SIG-M5 treated with dmso at 0.1 percent for 504 hours (cell line): ENCODE measurements around the gene DSPP.

ENCODE experiments used
- DNase-seq: peaks from one replicate; lab custom pipeline; 2025; ENCODE audit not compliant: unreplicated experiment; lab: John Stamatoyannopoulos, UW

The DSPP gene

DNA sequence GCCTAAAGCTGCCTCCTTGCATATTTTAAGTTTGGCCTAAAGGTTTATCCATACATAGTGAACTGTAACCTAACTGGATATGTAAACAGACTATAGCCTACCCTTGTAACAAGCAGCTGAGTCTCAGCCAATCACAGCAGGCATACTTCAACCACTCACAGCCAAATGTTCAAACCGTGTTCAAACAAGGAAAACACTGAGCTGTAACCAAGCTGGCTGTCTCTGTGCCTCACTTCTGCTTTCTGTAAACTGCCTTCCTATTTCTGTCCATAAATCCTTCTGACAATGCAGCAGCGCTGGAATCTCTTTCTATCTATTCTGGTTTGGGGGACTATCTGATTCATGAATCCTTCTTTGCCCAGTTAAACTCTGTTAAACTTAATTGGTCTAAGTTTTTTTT is 16.4 kb downstream of the DSPP start:
- DNase-seq: peak; percentile 17

DNA sequence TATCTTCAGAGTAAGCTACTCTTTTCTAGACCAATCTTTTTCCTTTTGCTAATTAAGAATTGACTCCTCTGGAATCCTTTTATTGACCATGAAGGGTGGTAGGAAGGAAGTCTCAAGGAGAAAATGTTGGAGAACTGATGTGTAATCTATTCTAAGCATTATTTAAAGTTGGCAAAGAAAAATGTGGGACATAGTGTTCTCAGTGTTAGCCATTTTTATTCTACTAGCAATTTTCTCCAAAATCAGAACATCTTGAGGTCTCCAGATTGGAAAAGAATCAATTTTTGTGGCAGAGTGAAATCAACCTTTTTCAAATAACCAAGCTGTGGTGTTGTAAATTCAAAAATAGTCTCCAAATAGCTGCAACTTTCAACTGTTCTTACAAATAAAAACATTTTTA is 23.3 kb downstream of the DSPP start:
- DNase-seq: no peak

DNA sequence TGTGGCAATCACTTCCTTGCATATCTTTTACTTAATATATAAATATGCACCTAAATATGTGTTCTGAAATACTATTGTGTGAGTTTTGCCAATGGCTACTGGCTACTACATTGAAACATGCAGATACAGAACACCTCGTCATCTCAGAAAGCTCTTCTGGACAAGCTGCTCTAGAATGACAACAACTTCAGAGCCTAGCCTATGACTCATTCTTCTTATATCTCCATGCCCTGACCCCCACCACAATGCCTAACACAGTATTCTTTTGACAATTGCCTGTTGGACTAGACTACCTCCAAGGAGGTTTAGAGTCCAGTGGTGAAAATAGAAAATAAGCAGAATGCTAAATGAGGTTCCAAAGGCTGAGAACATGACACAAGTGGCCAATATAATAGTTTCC is 24.1 kb downstream of the DSPP start:
- no peak for DNase-seq

DNA sequence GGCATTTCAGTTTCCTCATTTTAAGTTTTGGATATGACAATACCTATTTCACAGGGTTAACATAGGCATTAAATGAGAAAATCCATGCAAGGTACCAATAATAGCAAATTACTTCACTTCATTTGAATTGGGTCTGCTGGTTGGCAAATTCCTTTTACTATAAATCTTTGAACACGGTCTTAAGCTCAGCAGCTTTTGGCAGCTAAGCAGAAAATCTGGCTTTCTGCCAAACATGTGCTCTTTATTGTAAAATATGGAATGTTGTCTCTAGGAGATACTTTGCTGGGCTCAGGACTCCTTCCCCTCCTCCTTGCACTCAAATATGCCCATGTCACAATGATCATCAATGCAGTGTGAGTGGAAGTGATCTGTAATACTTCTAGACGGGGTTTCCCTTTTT is 24.9 kb downstream of the DSPP start:
- DNase-seq: no peak

GRCh38 chr4:87644286-87644685 is 36.0 kb downstream of the DSPP start:
- DNase-seq: no peak

DNA sequence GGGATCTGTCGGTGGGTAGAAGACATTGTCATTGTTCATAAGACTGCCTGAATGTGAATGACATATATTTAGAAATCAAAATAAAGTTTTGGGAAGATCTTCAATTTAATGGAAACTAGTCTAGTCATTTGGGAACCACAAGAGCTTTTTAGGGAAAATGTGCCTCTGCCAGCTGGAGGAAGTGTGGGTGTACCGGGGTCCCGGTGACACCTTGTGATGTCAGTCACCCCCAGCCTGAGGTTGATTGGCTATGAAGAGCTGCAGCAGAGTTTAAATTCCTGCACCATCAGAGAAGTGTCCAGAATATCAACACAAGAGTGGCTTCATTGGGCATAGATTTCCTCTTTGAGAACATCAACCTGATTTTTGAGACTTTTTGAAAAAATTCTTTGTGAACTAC is 41.7 kb downstream of the DSPP start, which contains the start of gene DMP1:
TSS of gene DMP1 (plus strand) at position 301 of the 400 bp plus-strand sequence. CDS start 6,213 bp downstream, outside the sequence.
- no peak for DNase-seq

- DNase-seq: no peak
Observed at GRCh38 chr4:87650938-87651337, 42.6 kb downstream of the DSPP start.

- DNase-seq: no peak
Observed at GRCh38 chr4:87651941-87652340, 43.6 kb downstream of the DSPP start.

- no peak for DNase-seq
Observed at GRCh38 chr4:87654487-87655044, 46.2 kb downstream of the DSPP start.

DNA sequence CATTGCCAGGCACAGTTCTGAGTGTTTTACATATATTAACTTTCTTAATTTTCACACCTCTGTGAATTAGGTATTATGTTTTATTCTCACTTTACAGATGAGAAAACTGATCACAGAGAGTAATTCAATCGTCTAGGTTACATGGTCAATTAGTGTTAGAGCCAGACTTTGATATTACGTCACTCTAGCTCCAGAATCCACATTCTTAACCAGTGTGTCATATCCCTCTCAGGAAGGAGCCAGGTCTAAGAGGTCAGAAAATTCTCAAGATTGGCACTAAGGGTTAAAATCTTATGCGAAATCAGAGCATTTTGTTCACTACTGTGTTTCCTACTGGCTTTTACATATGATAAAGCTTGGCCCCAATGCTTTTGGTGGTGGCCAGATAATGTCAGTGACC is 49.2 kb downstream of the DSPP start:
- DNase-seq: no peak

DNA sequence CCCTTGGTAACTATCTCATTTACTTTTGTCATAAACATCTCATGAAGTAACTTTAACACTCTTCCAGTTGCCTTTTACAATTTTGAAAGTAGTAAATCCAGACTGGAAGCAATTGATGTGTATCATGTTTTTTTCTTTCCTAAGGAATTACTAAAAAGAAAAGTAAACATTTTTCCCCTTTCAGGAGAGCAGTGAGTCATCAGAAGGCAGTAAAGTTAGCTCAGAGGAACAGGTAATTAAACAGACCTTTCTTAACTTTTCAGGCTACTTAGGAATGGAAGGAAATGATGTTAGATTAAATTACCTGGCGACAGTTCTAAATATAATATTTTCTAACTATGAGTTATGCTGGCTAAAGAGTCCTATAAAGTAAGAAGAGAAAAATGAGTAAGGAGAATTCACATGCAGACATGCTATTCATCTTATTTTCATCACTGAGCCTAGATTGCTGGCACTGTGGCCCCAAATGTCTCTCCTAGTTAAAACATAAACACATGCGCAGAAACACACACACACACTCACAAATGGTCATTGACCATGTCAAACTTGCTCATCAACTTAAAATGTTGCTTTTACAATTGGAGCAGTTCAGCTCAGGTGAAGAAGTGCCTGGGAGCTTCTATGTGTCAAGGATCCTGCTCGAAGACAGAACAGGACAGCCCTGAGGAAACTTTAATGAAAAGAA is 51.1 kb downstream of the DSPP start:
- DNase-seq: peak; percentile 35

DNA sequence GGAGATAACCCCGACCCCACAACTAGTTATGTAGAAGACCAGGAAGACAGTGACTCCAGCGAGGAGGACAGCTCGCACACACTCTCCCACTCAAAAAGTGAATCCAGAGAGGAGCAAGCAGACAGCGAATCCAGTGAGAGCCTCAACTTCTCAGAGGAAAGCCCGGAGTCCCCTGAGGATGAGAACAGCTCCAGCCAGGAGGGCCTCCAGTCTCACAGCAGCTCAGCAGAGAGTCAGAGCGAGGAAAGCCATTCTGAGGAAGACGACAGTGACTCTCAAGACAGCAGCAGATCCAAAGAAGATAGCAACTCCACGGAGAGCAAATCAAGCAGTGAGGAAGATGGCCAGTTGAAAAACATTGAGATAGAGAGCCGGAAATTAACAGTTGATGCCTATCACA is 54.5 kb downstream of the DSPP start:
- no peak for DNase-seq
